Measurements from ENCODE around the gene MVB12B.

MVB12B gene

GRCh38 chr9:126298063-126298801 is 28.4 kb upstream of the MVB12B start:
- H3K4me1 Mint-ChIP-seq: peaks cover 5% of the 10 kb centered on the region
- no peak overlapping the region for H3K4me3 Mint-ChIP-seq
- no peaks in the 10 kb centered on the region for H3K36me3 Mint-ChIP-seq
- H3K9me3 Mint-ChIP-seq: no peaks in the 10 kb centered on the region
- H3K27me3 Mint-ChIP-seq: peaks cover 2% of the 10 kb centered on the region
- no peak overlapping the region for H3K27ac Mint-ChIP-seq

GRCh38 chr9:126299706-126300276 is 26.8 kb upstream of the MVB12B start:
- peaks cover 2% of the 10 kb centered on the region for H3K27me3 Mint-ChIP-seq
- peaks cover 5% of the 10 kb centered on the region for H3K4me1 Mint-ChIP-seq
- H3K9me3 Mint-ChIP-seq: no peaks in the 10 kb centered on the region
- no peak overlapping the region for H3K4me3 Mint-ChIP-seq
- H3K36me3 Mint-ChIP-seq: no peaks in the 10 kb centered on the region
- H3K27ac Mint-ChIP-seq: no peak overlapping the region

GRCh38 chr9:126301196-126301595 is 25.4 kb upstream of the MVB12B start:
- H3K9me3 Mint-ChIP-seq: no peaks in the 10 kb centered on the region
- H3K27me3 Mint-ChIP-seq: no peaks in the 10 kb centered on the region
- H3K4me1 Mint-ChIP-seq: peaks cover 5% of the 10 kb centered on the region
- no peak overlapping the region for H3K4me3 Mint-ChIP-seq
- H3K27ac Mint-ChIP-seq: no peak overlapping the region
- no peaks in the 10 kb centered on the region for H3K36me3 Mint-ChIP-seq

GRCh38 chr9:126301985-126302603 is 24.5 kb upstream of the MVB12B start:
- no peak overlapping the region for H3K27ac Mint-ChIP-seq
- H3K36me3 Mint-ChIP-seq: no peaks in the 10 kb centered on the region
- H3K9me3 Mint-ChIP-seq: no peaks in the 10 kb centered on the region
- no peak overlapping the region for H3K4me3 Mint-ChIP-seq
- peaks cover 5% of the 10 kb centered on the region for H3K4me1 Mint-ChIP-seq
- no peaks in the 10 kb centered on the region for H3K27me3 Mint-ChIP-seq

- no peaks in the 10 kb centered on the region for H3K27me3 Mint-ChIP-seq
- no peak overlapping the region for H3K27ac Mint-ChIP-seq
- H3K4me3 Mint-ChIP-seq: no peak overlapping the region
- no peaks in the 10 kb centered on the region for H3K36me3 Mint-ChIP-seq
- H3K4me1 Mint-ChIP-seq: peaks cover 5% of the 10 kb centered on the region
- no peaks in the 10 kb centered on the region for H3K9me3 Mint-ChIP-seq
Measured at GRCh38 chr9:126302730-126303129, 23.9 kb upstream of the MVB12B start.

- no peak overlapping the region for H3K27ac Mint-ChIP-seq
- peaks cover 5% of the 10 kb centered on the region for H3K4me1 Mint-ChIP-seq
- no peaks in the 10 kb centered on the region for H3K9me3 Mint-ChIP-seq
- H3K36me3 Mint-ChIP-seq: no peaks in the 10 kb centered on the region
- no peak overlapping the region for H3K4me3 Mint-ChIP-seq
- no peaks in the 10 kb centered on the region for H3K27me3 Mint-ChIP-seq
Measured at GRCh38 chr9:126303488-126303887, 23.1 kb upstream of the MVB12B start.

GRCh38 chr9:126304207-126304970 is 22.2 kb upstream of the MVB12B start:
- Mint-ChIP-seq H3K4me1 (peaks cover 5% of the 10 kb centered on the region), H3K36me3 (no peaks in the 10 kb centered on the region), H3K27ac (no peak overlapping the region), H3K27me3 (no peaks in the 10 kb centered on the region), H3K9me3 (no peaks in the 10 kb centered on the region), H3K4me3 (no peak overlapping the region)

- H3K4me1 Mint-ChIP-seq: peaks cover 5% of the 10 kb centered on the region
- no peaks in the 10 kb centered on the region for H3K9me3 Mint-ChIP-seq
- no peaks in the 10 kb centered on the region for H3K27me3 Mint-ChIP-seq
- H3K36me3 Mint-ChIP-seq: no peaks in the 10 kb centered on the region
- H3K4me3 Mint-ChIP-seq: no peak overlapping the region
- no peak overlapping the region for H3K27ac Mint-ChIP-seq
Measured at GRCh38 chr9:126304971-126305320, 21.7 kb upstream of the MVB12B start.

- peaks cover 5% of the 10 kb centered on the region for H3K4me1 Mint-ChIP-seq
- no peaks in the 10 kb centered on the region for H3K36me3 Mint-ChIP-seq
- no peak overlapping the region for H3K27ac Mint-ChIP-seq
- no peaks in the 10 kb centered on the region for H3K9me3 Mint-ChIP-seq
- no peak overlapping the region for H3K4me3 Mint-ChIP-seq
- no peaks in the 10 kb centered on the region for H3K27me3 Mint-ChIP-seq
Measured at GRCh38 chr9:126306071-126306647, 20.5 kb upstream of the MVB12B start.

GRCh38 chr9:126307322-126308061 is 19.1 kb upstream of the MVB12B start:
- Mint-ChIP-seq H3K36me3 (no peaks in the 10 kb centered on the region), H3K4me3 (no peak overlapping the region), H3K9me3 (no peaks in the 10 kb centered on the region), H3K4me1 (no peaks in the 10 kb centered on the region), H3K27me3 (no peaks in the 10 kb centered on the region), H3K27ac (no peak overlapping the region)

GRCh38 chr9:126309427-126310189 is 17.0 kb upstream of the MVB12B start:
- Mint-ChIP-seq H3K9me3 (no peaks in the 10 kb centered on the region), H3K27me3 (no peaks in the 10 kb centered on the region), H3K27ac (no peak overlapping the region), H3K4me1 (no peaks in the 10 kb centered on the region), H3K4me3 (no peak overlapping the region), H3K36me3 (no peaks in the 10 kb centered on the region)

GRCh38 chr9:126312584-126313551 is 13.8 kb upstream of the MVB12B start:
- Mint-ChIP-seq H3K9me3 (no peaks in the 10 kb centered on the region), H3K4me3 (no peak overlapping the region), H3K27ac (no peak overlapping the region), H3K4me1 (no peaks in the 10 kb centered on the region), H3K27me3 (no peaks in the 10 kb centered on the region), H3K36me3 (no peaks in the 10 kb centered on the region)

GRCh38 chr9:126316085-126316655 is 10.5 kb upstream of the MVB12B start:
- Mint-ChIP-seq H3K27ac (no peak overlapping the region), H3K4me1 (no peaks in the 10 kb centered on the region), H3K4me3 (no peak overlapping the region), H3K27me3 (no peaks in the 10 kb centered on the region), H3K36me3 (no peaks in the 10 kb centered on the region), H3K9me3 (no peaks in the 10 kb centered on the region)
